Forelimb muscle (tissue), 1 donor: ENCODE data around the gene FABP7. TPM values are rescaled to one million over a fixed set of nuclear protein-coding genes. Genes with fewer than 3 reads are reported as not detected.

Source experiments
- DNase-seq: peaks from one replicate; pipeline ENCODE4 v3.0.0-alpha.2; 2013; ENCODE audit warnings: low read depth
- polyA plus RNA-seq: library from polyadenylated mRNA; unstranded; fragments of 120-200 nt; gene quantifications from one replicate; pipeline ENCODE4 v1.2.1, GENCODE V29; 2013; ENCODE audit not compliant: insufficient read length

The FABP7 gene
- polyA plus RNA-seq, 1 donor = 0.44 TPM

GRCh38 chr6:122798099-122798641, 18.7 kb downstream of the FABP7 start:
- no peak for DNase-seq

GRCh38 chr6:122799140-122799745, 19.7 kb downstream of the FABP7 start:
- DNase-seq = no peak

GRCh38 chr6:122799916-122800686, 20.6 kb downstream of the FABP7 start:
- DNase-seq = no peak

GRCh38 chr6:122800906-122801305, 21.4 kb downstream of the FABP7 start:
- no peak for DNase-seq

GRCh38 chr6:122801397-122801796, 21.9 kb downstream of the FABP7 start:
- DNase-seq = no peak

- DNase-seq = no peak
Observed at GRCh38 chr6:122803171-122803661, 23.7 kb downstream of the FABP7 start.

GRCh38 chr6:122804962-122805485, 25.5 kb downstream of the FABP7 start:
- no peak for DNase-seq

GRCh38 chr6:122806291-122806690, 26.8 kb downstream of the FABP7 start:
- DNase-seq = no peak

- no peak for DNase-seq
Observed at GRCh38 chr6:122808121-122808885, 28.8 kb downstream of the FABP7 start.

GRCh38 chr6:122809001-122809400, 29.5 kb downstream of the FABP7 start:
- DNase-seq = no peak

GRCh38 chr6:122809691-122810090, 30.2 kb downstream of the FABP7 start:
- no peak for DNase-seq

GRCh38 chr6:122810189-122810588, 30.7 kb downstream of the FABP7 start:
- no peak for DNase-seq

GRCh38 chr6:122817358-122817757, 37.8 kb downstream of the FABP7 start:
- DNase-seq = no peak

GRCh38 chr6:122817766-122818165, 38.2 kb downstream of the FABP7 start:
- no peak for DNase-seq

GRCh38 chr6:122818866-122819265, 39.4 kb downstream of the FABP7 start:
- no peak for DNase-seq

- DNase-seq = no peak
Observed at GRCh38 chr6:122821095-122821494, 41.6 kb downstream of the FABP7 start.

- DNase-seq = no peak
Observed at GRCh38 chr6:122825163-122825562, 45.6 kb downstream of the FABP7 start.

- no peak for DNase-seq
Observed at GRCh38 chr6:122829456-122829855, 49.9 kb downstream of the FABP7 start.

GRCh38 chr6:122831511-122831910, 52.0 kb downstream of the FABP7 start:
- DNase-seq = no peak

GRCh38 chr6:122832459-122832858, 52.9 kb downstream of the FABP7 start:
- no peak for DNase-seq

- no peak for DNase-seq
Observed at GRCh38 chr6:122833021-122833491, 53.5 kb downstream of the FABP7 start.
